Liver (tissue), 9 donors: ENCODE results near the gene GHRHR. TPM values are rescaled to one million over a fixed set of nuclear protein-coding genes. Genes with fewer than 3 reads are reported as not detected.

ENCODE experiments used
- DNase-seq: peaks from one replicate; pipeline ENCODE4 v3.0.0-alpha.2; 2017; ENCODE audit warnings: low spot score
- H3K27ac ChIP-seq, 2 donors: one replicate each; pipeline ENCODE4 v1.7.0; 2013; ENCODE audit warnings: inconsistent platforms in 2 of 2, low read length in 2 of 2, control low read depth in 1 of 2, low read depth in 1 of 2, mild to moderate bottlenecking in 1 of 2
- H3K27me3 ChIP-seq, 4 donors: one replicate each; pipeline versions ENCODE4 v1.6.1 to v1.7.0; 2013; ENCODE audit warnings: low read length in 3 of 4, inconsistent platforms in 1 of 4, mild to moderate bottlenecking in 1 of 4, moderate library complexity in 1 of 4; ENCODE audit not compliant: control insufficient read depth in 4 of 4, insufficient read depth in 4 of 4
- H3K36me3 ChIP-seq, 4 donors: one replicate each; pipeline versions ENCODE4 v1.6.1 to v1.7.0; 2013; ENCODE audit warnings: low read length in 3 of 4, mild to moderate bottlenecking in 3 of 4, low read depth in 1 of 4, moderate library complexity in 1 of 4; ENCODE audit not compliant: control insufficient read depth in 4 of 4, insufficient read depth in 3 of 4
- H3K4me1 ChIP-seq, 4 donors: one replicate each; pipeline versions ENCODE4 v1.6.1 to v1.7.0; 2013; ENCODE audit warnings: low read length in 3 of 4, mild to moderate bottlenecking in 3 of 4, moderate library complexity in 1 of 4; ENCODE audit not compliant: control insufficient read depth in 4 of 4, insufficient read depth in 4 of 4
- H3K4me3 ChIP-seq, 3 donors: one replicate each; pipeline versions ENCODE4 v1.6.1 to v1.7.0; 2013; ENCODE audit warnings: low read length in 3 of 3, control low read depth in 1 of 3, low read depth in 1 of 3, mild to moderate bottlenecking in 1 of 3
- H3K9ac ChIP-seq, 2 donors: one replicate each; pipeline ENCODE4 v1.7.0; 2013; ENCODE audit warnings: low read length in 2 of 2, mild to moderate bottlenecking in 2 of 2, moderate library complexity in 2 of 2, control low read depth in 1 of 2, low read depth in 1 of 2
- H3K9me3 ChIP-seq, 4 donors: one replicate each; pipeline versions ENCODE4 v1.6.1 to v1.7.0; 2013; ENCODE audit warnings: low read length in 3 of 4; ENCODE audit not compliant: control insufficient read depth in 4 of 4
- ATF3 ChIP-seq: IDR thresholded peaks from 2 replicates; pipeline ENCODE4 v1.6.1; 2016; ENCODE audit warnings: antibody characterized with exemption
- CTCF ChIP-seq: fragments of 150-350 bp; IDR thresholded peaks from 2 replicates; pipeline ENCODE4 v1.5.1; 2017; ENCODE audit warnings: improper control_type of control experiment, low read depth, low read length; ENCODE audit not compliant: missing input control
- EGR1 ChIP-seq, 2 donors: IDR thresholded peaks; 2 replicates each; pipeline ENCODE4 v1.6.1; 2016 to 2018; ENCODE audit warnings: antibody characterized with exemption in 2 of 2, low read depth in 2 of 2
- FOXA1 ChIP-seq: IDR thresholded peaks from 2 replicates; pipeline ENCODE4 v1.6.1; 2016; ENCODE audit warnings: antibody characterized with exemption
- FOXA2 ChIP-seq: IDR thresholded peaks from 2 replicates; pipeline ENCODE4 v1.6.1; 2016; ENCODE audit warnings: antibody characterized with exemption
- GABPA ChIP-seq, 2 donors: IDR thresholded peaks in 1 of 2; conservative IDR thresholded peaks in 1 of 2; 2 replicates each; pipeline ENCODE4 v1.6.1; 2016; ENCODE audit warnings: antibody characterized with exemption in 2 of 2, mild to moderate bottlenecking in 1 of 2, moderate library complexity in 1 of 2
- HNF4A ChIP-seq, 2 donors: conservative IDR thresholded peaks; 2 replicates each; pipeline ENCODE4 v1.6.1; 2016; ENCODE audit warnings: antibody characterized with exemption in 2 of 2, mild to moderate bottlenecking in 2 of 2
- HNF4G ChIP-seq: IDR thresholded peaks from 2 replicates; pipeline ENCODE4 v1.6.1; 2016; ENCODE audit warnings: antibody characterized with exemption
- JUND ChIP-seq, 2 donors: IDR thresholded peaks; 2 replicates each; pipeline ENCODE4 v1.6.1; 2016; ENCODE audit warnings: antibody characterized with exemption in 2 of 2
- NR2F2 ChIP-seq: IDR thresholded peaks from 2 replicates; pipeline ENCODE4 v1.6.1; 2016; ENCODE audit warnings: antibody characterized with exemption
- RAD21 ChIP-seq, 2 donors: IDR thresholded peaks; 2 replicates each; pipeline ENCODE4 v1.6.1; 2016; ENCODE audit warnings: antibody characterized with exemption in 2 of 2, mild to moderate bottlenecking in 2 of 2
- RXRA ChIP-seq, 2 donors: IDR thresholded peaks; 2 replicates each; pipeline ENCODE4 v1.6.1; 2017 to 2018; ENCODE audit warnings: antibody characterized with exemption in 2 of 2, mild to moderate bottlenecking in 1 of 2
- SP1 ChIP-seq: IDR thresholded peaks from 2 replicates; pipeline ENCODE4 v1.6.1; 2018; ENCODE audit warnings: antibody characterized with exemption, mild to moderate bottlenecking
- TAF1 ChIP-seq: conservative IDR thresholded peaks from 2 replicates; pipeline ENCODE4 v1.6.1; 2016; ENCODE audit warnings: antibody characterized with exemption, mild to moderate bottlenecking
- YY1 ChIP-seq: IDR thresholded peaks from 2 replicates; pipeline ENCODE4 v1.6.1; 2016; ENCODE audit warnings: antibody characterized with exemption, mild to moderate bottlenecking
- ZBTB33 ChIP-seq: IDR thresholded peaks from 2 replicates; pipeline ENCODE4 v1.6.1; 2016; ENCODE audit warnings: antibody characterized with exemption
- WGBS: extraction: QIAGEN DNeasy Blood & Tissue Kit; methylation state at CpG from one replicate; pipeline ENCODE4 v1.1.7; 2013; 5-methylcytosine and 5-hydroxymethylcytosine counted together
- polyA plus RNA-seq, 2 donors: library from polyadenylated mRNA; stranded (reverse) in 1 of 2; unstranded in 1 of 2; fragments of 200-250 nt in 1 of 2; fragments of >200 nt in 1 of 2; fragmentation: Nextera tagmentation in 1 of 2; extraction: Ambion mirVana in 1 of 2; gene quantifications; one replicate each; pipeline versions ENCODE4 v1.2.1 to v1.2.3, GENCODE V29; 2013 to 2015
- total RNA-seq, 2 donors: library from RNA; depleted of rRNA; stranded (reverse); fragments of >200 nt; gene quantifications; one replicate each; pipeline ENCODE4 v1.2.3, GENCODE V29; 2014
- TF ChIP-seq, protein P1 (sequence below): IDR thresholded peaks from 2 replicates; pipeline ENCODE4 v1.6.1; 2016; ENCODE audit warnings: antibody characterized with exemption
- donor health status: healthy.
- donor health status: healthy.
- donor health status: healthy.
- donor health status: healthy.
- donor health status: healthy.

Gene GHRHR
- total and polyA plus RNA-seq, 4 donors, result 0.46 to 0.50 TPM; not detected in 2

DNA sequence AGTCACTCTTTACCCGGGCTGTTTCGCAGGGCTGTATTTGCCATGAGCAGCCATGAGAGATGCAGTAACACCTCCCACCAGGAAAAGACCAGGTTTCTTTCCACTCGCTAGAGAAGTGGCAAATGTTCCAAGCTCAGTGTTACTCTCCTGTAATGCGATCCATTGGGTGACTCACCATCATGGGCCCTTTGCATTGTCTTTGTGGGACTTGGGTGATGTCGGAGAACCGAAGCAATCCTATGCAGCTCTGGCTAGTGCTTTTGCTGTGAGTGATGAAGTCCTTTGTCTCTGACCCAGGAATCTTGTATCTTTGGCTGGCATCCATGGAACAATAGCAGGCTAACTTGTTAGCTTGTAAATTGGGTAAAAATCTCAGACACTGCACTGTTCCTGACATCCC is 40.0 kb downstream of the GHRHR start:
- Histone ChIP-seq H3K36me3 (no peaks in the 10 kb centered on the region), H3K27me3 (no peaks in the 10 kb centered on the region), H3K9ac (no peak overlapping the region), H3K4me3 (peak overlapping the region in 1 of 3 donors; percentile 18), H3K27ac (no peak overlapping the region), H3K4me1 (no peaks in the 10 kb centered on the region), H3K9me3 (peaks cover 0 to 5% (median 0%) of the 10 kb centered on the region in 4 donors)
- DNase-seq, result no peak
- TF ChIP-seq RXRA (IDR thresholded peaks at IDR 0.05), result no peak
- TF ChIP-seq YY1, result no peak
- TF ChIP-seq GABPA (IDR thresholded peaks at IDR 0.05 in 1 of 2, conservative IDR thresholded peaks at IDR 0.05 in 1 of 2), result no peak
- no peak for TF ChIP-seq HNF4A (conservative IDR thresholded peaks at IDR 0.05)
- TF ChIP-seq, protein P1, sequence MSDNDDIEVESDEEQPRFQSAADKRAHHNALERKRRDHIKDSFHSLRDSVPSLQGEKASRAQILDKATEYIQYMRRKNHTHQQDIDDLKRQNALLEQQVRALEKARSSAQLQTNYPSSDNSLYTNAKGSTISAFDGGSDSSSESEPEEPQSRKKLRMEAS, result no peak
- TF ChIP-seq FOXA1, result no peak
- TF ChIP-seq NR2F2, result no peak
- no peak for TF ChIP-seq JUND (IDR thresholded peaks at IDR 0.05)
- TF ChIP-seq HNF4G, result no peak
- no peak for TF ChIP-seq ZBTB33
- no peak for TF ChIP-seq RAD21 (IDR thresholded peaks at IDR 0.05)
- no peak for TF ChIP-seq EGR1 (IDR thresholded peaks at IDR 0.05; ENCODE audit: low read depth in 2 of 2)
- TF ChIP-seq SP1, result no peak
- 91% methylated on average over 6 of the region's 6 CpGs for WGBS

DNA sequence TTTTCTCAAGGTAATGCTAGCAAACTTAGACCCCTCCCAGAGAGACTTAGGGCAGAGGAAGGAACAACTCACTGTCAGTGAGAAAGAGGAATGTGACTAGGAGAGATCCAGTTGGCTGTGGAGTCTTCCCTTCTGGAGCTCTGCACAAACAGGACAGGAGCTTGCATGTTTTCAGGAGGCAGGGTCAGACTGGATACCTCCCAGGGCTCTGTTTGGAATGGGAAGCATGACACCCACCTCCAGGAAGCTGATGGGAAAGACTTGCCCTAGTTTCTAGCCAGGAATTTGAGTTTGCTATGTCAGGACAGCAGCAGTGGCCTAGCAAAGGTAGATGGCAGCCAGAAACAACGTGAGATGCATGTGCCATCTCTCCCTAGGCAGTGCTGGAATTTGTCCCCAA is 40.6 kb downstream of the GHRHR start:
- no peak for DNase-seq
- Histone ChIP-seq H3K4me1 (no peaks in the 10 kb centered on the region), H3K27ac (no peak overlapping the region), H3K9me3 (peaks cover 0 to 5% (median 0%) of the 10 kb centered on the region in 4 donors), H3K36me3 (no peaks in the 10 kb centered on the region), H3K27me3 (peaks cover 0 to 4% (median 0%) of the 10 kb centered on the region in 4 donors), H3K4me3 (no peak overlapping the region), H3K9ac (no peak overlapping the region)
- 61% methylated on average over 1 of the region's 1 CpG for WGBS
- TF ChIP-seq CTCF (no peak), SP1 (no peak), ATF3 (no peak), JUND (IDR thresholded peaks at IDR 0.05) (no peak), NR2F2 (no peak), RXRA (IDR thresholded peaks at IDR 0.05) (no peak)

DNA sequence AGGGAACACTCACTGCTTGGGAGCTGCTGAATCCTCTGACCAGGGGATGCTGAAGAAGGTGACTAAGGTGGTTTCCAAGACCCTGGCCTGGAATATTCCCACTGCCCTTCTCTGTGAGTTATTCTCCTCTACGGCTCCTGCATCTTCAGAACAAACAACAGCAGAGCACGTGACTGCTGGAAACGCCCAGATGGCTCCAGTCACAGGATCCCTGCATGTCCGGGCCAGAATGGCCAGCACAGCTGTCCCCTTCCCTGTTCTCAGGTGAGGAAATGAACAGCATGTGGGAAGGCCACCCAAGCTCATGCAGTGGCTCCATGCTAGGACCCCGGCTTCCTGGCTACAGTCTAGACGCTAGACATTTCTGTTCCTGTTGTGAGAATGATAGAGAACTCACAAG is 43.1 kb downstream of the GHRHR start:
- no peak for DNase-seq
- WGBS, result 52% methylated on average over 6 of the region's 6 CpGs
- H3K36me3 ChIP-seq, result no peaks in the 10 kb centered on the region
- H3K27ac ChIP-seq, result no peak overlapping the region
- H3K4me1 ChIP-seq, result no peaks in the 10 kb centered on the region
- no peak overlapping the region for H3K4me3 ChIP-seq
- H3K27me3 ChIP-seq, result peaks cover 0 to 4% (median 0%) of the 10 kb centered on the region in 4 donors
- H3K9ac ChIP-seq, result no peak overlapping the region
- peaks cover 0 to 5% (median 2%) of the 10 kb centered on the region in 4 donors for H3K9me3 ChIP-seq
- no peak for TF ChIP-seq ZBTB33
- TF ChIP-seq CTCF, result no peak
- no peak for TF ChIP-seq FOXA1
- no peak for TF ChIP-seq TAF1
- TF ChIP-seq EGR1 (IDR thresholded peaks at IDR 0.05; ENCODE audit: low read depth in 2 of 2), result no peak
- TF ChIP-seq NR2F2, result no peak
- no peak for TF ChIP-seq YY1
- TF ChIP-seq, protein P1, result no peak
- no peak for TF ChIP-seq SP1
- TF ChIP-seq ATF3, result no peak
- TF ChIP-seq RXRA (IDR thresholded peaks at IDR 0.05), result no peak
- no peak for TF ChIP-seq HNF4G
- no peak for TF ChIP-seq JUND (IDR thresholded peaks at IDR 0.05)
- no peak for TF ChIP-seq HNF4A (conservative IDR thresholded peaks at IDR 0.05)
- TF ChIP-seq GABPA (IDR thresholded peaks at IDR 0.05 in 1 of 2, conservative IDR thresholded peaks at IDR 0.05 in 1 of 2), result no peak
- TF ChIP-seq FOXA2, result no peak
